PC-9 (cell line): ENCODE results near the gene MROH2B. TPM values are rescaled to one million over a fixed set of nuclear protein-coding genes. Genes with fewer than 3 reads are reported as not detected.

Experiments
- BruUV-seq: library from RNA; stranded (reverse); fragments of 400-500 nt; replicated peaks from 2 replicates; lab custom pipeline; 2021; lab: Mats Ljungman, UMichigan
- CTCF ChIA-PET: fragments of 300-600 bp; sonication (Branson Sonifier 250); formaldehyde crosslinking; loops from one replicate; lab custom pipeline; 2022; ENCODE audit warnings: antibody characterized with exemption; lab: Charles Lee
- POLR2A ChIA-PET: fragments of 300-600 bp; sonication (Branson Sonifier 250); formaldehyde crosslinking; loops from one replicate; lab custom pipeline; 2022; ENCODE audit warnings: antibody characterized with exemption; ENCODE audit not compliant: unreplicated experiment; lab: Charles Lee
- DNase-seq, 2 experiments: peaks; one replicate each; pipeline versions ENCODE4 v3.0.0 to v3.0.0-alpha.2; 2015 to 2022; ENCODE audit warnings: mixed read lengths in 1 of 2
- H2AFZ ChIP-seq: fragments of 200-600 bp; sonication (generic); 2 replicates; pipeline ENCODE4 v1.8.1; 2017; ENCODE audit warnings: antibody characterized with exemption
- H3F3A ChIP-seq: fragments of 200-600 bp; sonication (generic); 2 replicates; pipeline ENCODE4 v1.8.1; 2017; ENCODE audit warnings: antibody characterized with exemption, mild to moderate bottlenecking, low read depth; ENCODE audit not compliant: insufficient read depth
- H3K27ac ChIP-seq: fragments of 200-600 bp; sonication (generic); 2 replicates; pipeline ENCODE4 v1.6.1; 2016; ENCODE audit warnings: mixed run types
- H3K27me3 ChIP-seq: fragments of 200-600 bp; sonication (generic); 2 replicates; pipeline ENCODE4 v1.6.1; 2016; ENCODE audit warnings: low read depth, mixed run types; ENCODE audit not compliant: insufficient read depth
- H3K36me3 ChIP-seq: fragments of 200-600 bp; sonication (generic); 2 replicates; pipeline ENCODE4 v1.6.1; 2016; ENCODE audit warnings: low read depth, mixed run types
- H3K4me1 ChIP-seq: fragments of 200-600 bp; sonication (generic); replicated peaks from 2 replicates; pipeline ENCODE4 v1.6.1; 2016; ENCODE audit warnings: mixed run types; ENCODE audit not compliant: insufficient read depth
- H3K4me2 ChIP-seq: fragments of 200-600 bp; sonication (generic); 2 replicates; pipeline ENCODE4 v1.6.1; 2017; ENCODE audit warnings: mixed run types
- H3K4me3 ChIP-seq: fragments of 200-600 bp; sonication (generic); 2 replicates; pipeline ENCODE4 v1.6.1; 2016; ENCODE audit warnings: mixed run types
- H3K79me2 ChIP-seq: fragments of 200-600 bp; sonication (generic); 2 replicates; pipeline ENCODE4 v1.6.1; 2017; ENCODE audit warnings: low read depth, mixed run types
- H3K9me2 ChIP-seq: fragments of 200-600 bp; sonication (generic); 2 replicates; pipeline ENCODE4 v1.8.1; 2017; ENCODE audit warnings: mild to moderate bottlenecking; ENCODE audit not compliant: insufficient read depth
- H3K9me3 ChIP-seq: fragments of 200-600 bp; sonication (generic); 2 replicates; pipeline ENCODE4 v1.8.1; 2016; ENCODE audit warnings: low read depth; ENCODE audit not compliant: insufficient read depth
- H4K20me1 ChIP-seq: fragments of 200-600 bp; sonication (generic); 2 replicates; pipeline ENCODE4 v1.8.1; 2017; ENCODE audit not compliant: insufficient read depth
- CTCF ChIP-seq: fragments of 200-600 bp; sonication (generic); conservative IDR thresholded peaks from 2 replicates; pipeline ENCODE4 v1.6.1; 2017; ENCODE audit warnings: mixed run types, antibody characterized with exemption, mild to moderate bottlenecking, moderate library complexity
- EZH2 ChIP-seq: fragments of 200-600 bp; sonication (generic); IDR thresholded peaks from 2 replicates; pipeline ENCODE4 v1.8.0; 2017; ENCODE audit warnings: antibody characterized with exemption, low read depth
- intact Hi-C: fragments of 100-400 bp; cut with micrococcal nuclease; formaldehyde crosslinking; loops from one replicate; pipeline ENCODE4 v1.10.0; 2022; ENCODE audit not compliant: unreplicated experiment
- total RNA-seq: library from RNA; stranded (reverse); gene quantifications from 2 replicates; pipeline ENCODE4 v1.2.3, GENCODE V29; 2021

The MROH2B gene
- total RNA-seq, 1 experiment from 2014 or later, result not detected

GRCh38 chr5:40981420-40981819 lies 89.7 kb downstream of the MROH2B start:
- TF ChIP-seq CTCF (no peak), EZH2 (no peak)
- no peaks in the 10 kb centered on the region for H3K27me3 ChIP-seq
- no peaks in the 10 kb centered on the region for H4K20me1 ChIP-seq
- no peaks in the 10 kb centered on the region for H3K4me1 ChIP-seq
- no peak overlapping the region for H3K4me3 ChIP-seq
- H3K9me2 ChIP-seq, result no peaks in the 10 kb centered on the region
- ChIA-PET CTCF (no interaction called here), POLR2A (no interaction called here)
- BruUV-seq, result no TSS peak
- H3K79me2 ChIP-seq, result no peaks in the 10 kb centered on the region
- no peak overlapping the region for H2AFZ ChIP-seq
- intact Hi-C loops, result no loop called here
- no peaks in the 10 kb centered on the region for H3F3A ChIP-seq
- no peak overlapping the region for H3K4me2 ChIP-seq
- H3K27ac ChIP-seq, result no peak overlapping the region
- no peaks in the 10 kb centered on the region for H3K9me3 ChIP-seq
- DNase-seq, result no peak
- no peaks in the 10 kb centered on the region for H3K36me3 ChIP-seq

GRCh38 chr5:40976836-40977235 lies 94.3 kb downstream of the MROH2B start:
- H4K20me1 ChIP-seq, result no peaks in the 10 kb centered on the region

GRCh38 chr5:40976041-40976440 lies 95.1 kb downstream of the MROH2B start:
- POLR2A ChIA-PET, result no interaction called here
- no peaks in the 10 kb centered on the region for H3K79me2 ChIP-seq
- H3K27me3 ChIP-seq, result no peaks in the 10 kb centered on the region
- CTCF ChIA-PET, result interaction anchor here (0.7 kb wide), 1 partner anchor 1427 kb away, joined by 3 read pairs; no protein-coding TSS in a partner anchor
- no TSS peak for BruUV-seq
- no peak overlapping the region for H2AFZ ChIP-seq
- no peaks in the 10 kb centered on the region for H3K9me3 ChIP-seq
- H3K9me2 ChIP-seq, result no peaks in the 10 kb centered on the region
- H3F3A ChIP-seq, result no peaks in the 10 kb centered on the region
- no peak overlapping the region for H3K4me2 ChIP-seq
- no peaks in the 10 kb centered on the region for H3K4me1 ChIP-seq
- TF ChIP-seq EZH2 (no peak), CTCF (no peak)
- H4K20me1 ChIP-seq, result no peaks in the 10 kb centered on the region
- H3K4me3 ChIP-seq, result no peak overlapping the region
- no peak overlapping the region for H3K27ac ChIP-seq
- intact Hi-C loops, result no loop called here
- no peak for DNase-seq
- H3K36me3 ChIP-seq, result no peaks in the 10 kb centered on the region

More at GRCh38 chr5:40976836-40977235, 94.3 kb downstream of the MROH2B start:
- intact Hi-C loops, result no loop called here
- no peak overlapping the region for H3K27ac ChIP-seq
- no peak for TF ChIP-seq CTCF
- TF ChIP-seq EZH2, result no peak
- H3K79me2 ChIP-seq, result no peaks in the 10 kb centered on the region
- no peak overlapping the region for H3K4me2 ChIP-seq
- no TSS peak for BruUV-seq
- no peaks in the 10 kb centered on the region for H3K36me3 ChIP-seq
- H3K4me3 ChIP-seq, result no peak overlapping the region
- POLR2A ChIA-PET, result interaction anchor here (0.6 kb wide), 1 partner anchor 1112 kb away, joined by 8 read pairs; no protein-coding TSS in a partner anchor
- H3K9me3 ChIP-seq, result no peaks in the 10 kb centered on the region
- DNase-seq, result no peak
- H3K27me3 ChIP-seq, result no peaks in the 10 kb centered on the region
- H3K4me1 ChIP-seq, result no peaks in the 10 kb centered on the region
- no peaks in the 10 kb centered on the region for H3F3A ChIP-seq
- CTCF ChIA-PET, result interaction anchor here (0.7 kb wide), 1 partner anchor 1428 kb away, joined by 3 read pairs; no protein-coding TSS in a partner anchor
- H3K9me2 ChIP-seq, result no peaks in the 10 kb centered on the region
- H2AFZ ChIP-seq, result no peak overlapping the region
